Stomach smooth muscle (tissue), 2 donors: ENCODE data around the gene UBE2G1.
"Not testable (repeated sequence)": the region's sequence is repeated elsewhere in the genome, so short reads cannot be mapped to it uniquely, and the experiment has no call there.

Experiments used
- H3K27ac ChIP-seq: one replicate; pipeline ENCODE4 v1.7.0; 2013; ENCODE audit warnings: mild to moderate bottlenecking, low read length, inconsistent platforms
- H3K27me3 ChIP-seq, 2 donors: one replicate each; pipeline ENCODE4 v1.7.0; 2013; ENCODE audit warnings: low read length in 2 of 2; ENCODE audit not compliant: insufficient read depth in 2 of 2, control insufficient read depth in 1 of 2
- H3K36me3 ChIP-seq, 2 donors: one replicate each; pipeline ENCODE4 v1.7.0; 2013; ENCODE audit warnings: low read length in 2 of 2; ENCODE audit not compliant: control insufficient read depth in 2 of 2, insufficient read depth in 2 of 2
- H3K4me1 ChIP-seq: one replicate; pipeline ENCODE4 v1.7.0; 2013; ENCODE audit warnings: low read length; ENCODE audit not compliant: control insufficient read depth, insufficient read depth
- H3K4me3 ChIP-seq, 2 donors: one replicate each; pipeline ENCODE4 v1.7.0; 2013; ENCODE audit warnings: low read length in 2 of 2
- H3K9ac ChIP-seq, 2 donors: one replicate each; pipeline ENCODE4 v1.7.0; 2013; ENCODE audit warnings: low read length in 2 of 2, mild to moderate bottlenecking in 1 of 2
- H3K9me3 ChIP-seq, 2 donors: one replicate each; pipeline ENCODE4 v1.7.0; 2013; ENCODE audit warnings: low read length in 2 of 2; ENCODE audit not compliant: control insufficient read depth in 2 of 2
- donor health status: healthy.
- donor health status: Pancreatic carcinoma.

UBE2G1 gene

GRCh38 chr17:4357030-4357628 is 9.3 kb downstream of the UBE2G1 start:
- H3K4me3 ChIP-seq: no peak overlapping the region

GRCh38 chr17:4354862-4355514 is 11.5 kb downstream of the UBE2G1 start:
- Histone ChIP-seq H3K36me3 (no peaks in the 10 kb centered on the region), H3K9ac (no peak overlapping the region), H3K9me3 (no peaks in the 10 kb centered on the region), H3K4me3 (no peak overlapping the region), H3K27ac (no peak overlapping the region), H3K27me3 (no peaks in the 10 kb centered on the region), H3K4me1 (no peaks in the 10 kb centered on the region)

More at GRCh38 chr17:4357030-4357628, 9.3 kb downstream of the UBE2G1 start:
- Histone ChIP-seq H3K27me3 (no peaks in the 10 kb centered on the region), H3K4me1 (peaks cover 5% of the 10 kb centered on the region), H3K27ac (no peak overlapping the region), H3K9me3 (no peaks in the 10 kb centered on the region), H3K9ac (no peak overlapping the region), H3K36me3 (no peaks in the 10 kb centered on the region)

- no peaks in the 10 kb centered on the region for H3K4me1 ChIP-seq
These were observed 12.3 kb downstream of the UBE2G1 start for GRCh38 chr17:4354206-4354605.

GRCh38 chr17:4350214-4350613 is 16.3 kb downstream of the UBE2G1 start:
- H3K9ac ChIP-seq, H3K27me3 ChIP-seq, H3K36me3 ChIP-seq, H3K9me3 ChIP-seq, H3K4me3 ChIP-seq, H3K27ac ChIP-seq, H3K4me1 ChIP-seq: not testable (repeated sequence)

More at GRCh38 chr17:4354206-4354605, 12.3 kb downstream of the UBE2G1 start:
- Histone ChIP-seq H3K9ac (no peak overlapping the region), H3K27me3 (no peaks in the 10 kb centered on the region), H3K4me3 (no peak overlapping the region), H3K9me3 (no peaks in the 10 kb centered on the region), H3K36me3 (no peaks in the 10 kb centered on the region), H3K27ac (no peak overlapping the region)

DNA sequence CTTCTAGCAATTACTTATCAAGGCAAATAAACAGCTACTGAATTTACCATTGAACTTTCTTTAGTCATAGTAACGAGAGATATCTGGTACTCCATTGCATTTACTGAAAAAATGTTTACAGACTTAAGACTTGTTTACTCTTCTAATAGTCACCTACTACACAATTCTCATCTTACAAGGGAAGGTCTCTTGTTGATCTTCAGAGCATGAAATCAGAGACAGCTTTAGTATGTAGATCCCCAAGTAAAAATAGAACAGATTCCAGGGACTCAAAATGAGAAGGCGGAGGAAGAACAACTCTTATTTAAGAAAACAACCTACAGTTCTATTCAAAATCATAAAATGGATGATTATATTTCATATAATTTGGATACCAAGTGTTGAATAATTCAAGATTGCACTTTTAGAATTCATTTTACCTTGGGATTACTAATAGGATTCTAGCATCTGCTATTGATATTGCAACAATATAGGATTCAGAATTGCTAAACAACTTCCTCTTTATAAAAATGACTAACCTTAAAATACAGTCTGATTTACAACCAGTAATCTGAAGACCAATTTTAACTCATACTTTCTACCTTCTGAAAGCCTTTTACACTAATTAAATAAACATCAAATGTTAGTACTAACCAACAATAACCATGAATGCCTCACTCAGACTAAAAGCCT is 20.8 kb downstream of the UBE2G1 start:
- peaks cover 15% of the 10 kb centered on the region for H3K4me1 ChIP-seq
- H3K9ac ChIP-seq: no peak overlapping the region
- H3K9me3 ChIP-seq: no peaks in the 10 kb centered on the region
- H3K4me3 ChIP-seq: no peak overlapping the region
- H3K27ac ChIP-seq: no peak overlapping the region
- no peaks in the 10 kb centered on the region for H3K27me3 ChIP-seq
- no peaks in the 10 kb centered on the region for H3K36me3 ChIP-seq

- Histone ChIP-seq H3K36me3 (no peaks in the 10 kb centered on the region), H3K27ac (no peak overlapping the region), H3K27me3 (no peaks in the 10 kb centered on the region), H3K9me3 (no peaks in the 10 kb centered on the region), H3K4me1 (peaks cover 17% of the 10 kb centered on the region), H3K9ac (no peak overlapping the region), H3K4me3 (no peak overlapping the region)
These were observed 21.5 kb downstream of the UBE2G1 start for GRCh38 chr17:4344926-4345325.

GRCh38 chr17:4342535-4342934 is 23.9 kb downstream of the UBE2G1 start:
- H3K4me1 ChIP-seq: peaks cover 17% of the 10 kb centered on the region
- H3K36me3 ChIP-seq: no peaks in the 10 kb centered on the region
- no peaks in the 10 kb centered on the region for H3K27me3 ChIP-seq
- H3K27ac ChIP-seq: no peak overlapping the region
- no peaks in the 10 kb centered on the region for H3K9me3 ChIP-seq
- no peak overlapping the region for H3K9ac ChIP-seq
- H3K4me3 ChIP-seq: peak overlapping the region in 1 of 2 donors; percentile 3

- Histone ChIP-seq H3K9me3 (no peaks in the 10 kb centered on the region), H3K27ac (no peak overlapping the region), H3K4me3 (no peak overlapping the region), H3K9ac (no peak overlapping the region), H3K27me3 (no peaks in the 10 kb centered on the region), H3K36me3 (no peaks in the 10 kb centered on the region), H3K4me1 (peaks cover 17% of the 10 kb centered on the region)
These were observed 24.9 kb downstream of the UBE2G1 start for GRCh38 chr17:4341616-4341977.

- Histone ChIP-seq H3K36me3 (no peaks in the 10 kb centered on the region), H3K27me3 (no peaks in the 10 kb centered on the region), H3K9me3 (no peaks in the 10 kb centered on the region), H3K9ac (no peak overlapping the region), H3K4me1 (peaks cover 17% of the 10 kb centered on the region), H3K27ac (no peak overlapping the region), H3K4me3 (no peak overlapping the region)
These were observed 25.4 kb downstream of the UBE2G1 start for GRCh38 chr17:4340914-4341615.

- Histone ChIP-seq H3K4me1 (peaks cover 4% of the 10 kb centered on the region), H3K36me3 (no peaks in the 10 kb centered on the region), H3K4me3 (no peak overlapping the region), H3K27ac (no peak overlapping the region), H3K9me3 (no peaks in the 10 kb centered on the region), H3K9ac (no peak overlapping the region), H3K27me3 (no peaks in the 10 kb centered on the region)
These were observed 31.5 kb downstream of the UBE2G1 start for GRCh38 chr17:4334776-4335584.
